GM21528 (cell line): ENCODE measurements around the gene GLRX2.
A peak's percentile ranks its signal among the peaks of the same experiment; 100 is the strongest.
"Not testable (repeated sequence)": the region's sequence is repeated elsewhere in the genome, so short reads cannot be mapped to it uniquely, and the experiment has no call there.

Experiments
- ATAC-seq: cut with Tn5 transposase; IDR thresholded peaks from one replicate; pipeline ENCODE4 v1.9.1; 2021; ENCODE audit warnings: mild to moderate bottlenecking, moderate library complexity; ENCODE audit not compliant: unreplicated experiment, low FRiP score

GLRX2 gene

GRCh38 chr1:193104907-193105820, at the start of gene GLRX2:
GLRX2 (minus strand) TSS chr1:193105414; CDS start chr1:193105382, 32 bp downstream.
- peak; percentile 94 for ATAC-seq

- ATAC-seq: no peak
Observed at GRCh38 chr1:193144999-193145398, 39.8 kb upstream of the GLRX2 start.

GRCh38 chr1:193144361-193144938, 39.2 kb upstream of the GLRX2 start:
- no peak for ATAC-seq

GRCh38 chr1:193143285-193143684, 38.1 kb upstream of the GLRX2 start:
- no peak for ATAC-seq

- ATAC-seq: no peak
Observed at GRCh38 chr1:193142409-193142808, 37.2 kb upstream of the GLRX2 start.

- no peak for ATAC-seq
Observed at GRCh38 chr1:193141804-193142203, 36.6 kb upstream of the GLRX2 start.

GRCh38 chr1:193140254-193140653, 35.0 kb upstream of the GLRX2 start:
- no peak for ATAC-seq

GRCh38 chr1:193131266-193131860, 26.1 kb upstream of the GLRX2 start:
- peak; percentile 60 for ATAC-seq

GRCh38 chr1:193125369-193125768, 20.2 kb upstream of the GLRX2 start:
- ATAC-seq: no peak

- no peak for ATAC-seq
Observed at GRCh38 chr1:193123751-193124150, 18.5 kb upstream of the GLRX2 start.

GRCh38 chr1:193121616-193122593, 16.7 kb upstream of the GLRX2 start, which contains the start of gene CDC73:
CDC73 (plus strand) TSS chr1:193122031; CDS start chr1:193122201, 170 bp downstream.
- ATAC-seq: peak; percentile 94

- ATAC-seq: no peak
Observed at GRCh38 chr1:193120604-193121166, 15.5 kb upstream of the GLRX2 start.

- no peak for ATAC-seq
Observed at GRCh38 chr1:193118803-193119730, 13.9 kb upstream of the GLRX2 start.

- ATAC-seq: no peak
Observed at GRCh38 chr1:193118194-193118593, 13.0 kb upstream of the GLRX2 start.

- ATAC-seq: not testable (repeated sequence)
Observed at GRCh38 chr1:193117167-193117566, 12.0 kb upstream of the GLRX2 start.

GRCh38 chr1:193115629-193116227, 10.5 kb upstream of the GLRX2 start:
- ATAC-seq: no peak

- ATAC-seq: no peak
Observed at GRCh38 chr1:193114485-193115095, 9.4 kb upstream of the GLRX2 start.

- ATAC-seq: no peak
Observed at GRCh38 chr1:193113992-193114332, 8.7 kb upstream of the GLRX2 start.
